HG02981 (cell line): Measurements from ENCODE around the gene LSM7.
"Not testable (repeated sequence)": the region's sequence is repeated elsewhere in the genome, so short reads cannot be mapped to it uniquely, and the experiment has no call there.

ENCODE experiments used
- ATAC-seq: cut with Tn5 transposase; IDR thresholded peaks from one replicate; pipeline ENCODE4 v1.9.1; 2021; ENCODE audit warnings: mild to moderate bottlenecking, moderate library complexity; ENCODE audit not compliant: unreplicated experiment

LSM7 gene

GRCh38 chr19:2355168-2356035 lies 27.0 kb upstream of the LSM7 start:
- no peak for ATAC-seq

GRCh38 chr19:2354670-2355069 lies 26.3 kb upstream of the LSM7 start:
- no peak for ATAC-seq

- ATAC-seq: no peak
Observed at GRCh38 chr19:2353887-2354592, 25.7 kb upstream of the LSM7 start.

GRCh38 chr19:2353159-2353886 lies 24.9 kb upstream of the LSM7 start:
- ATAC-seq: no peak

GRCh38 chr19:2352121-2352520 lies 23.7 kb upstream of the LSM7 start:
- ATAC-seq: no peak

DNA sequence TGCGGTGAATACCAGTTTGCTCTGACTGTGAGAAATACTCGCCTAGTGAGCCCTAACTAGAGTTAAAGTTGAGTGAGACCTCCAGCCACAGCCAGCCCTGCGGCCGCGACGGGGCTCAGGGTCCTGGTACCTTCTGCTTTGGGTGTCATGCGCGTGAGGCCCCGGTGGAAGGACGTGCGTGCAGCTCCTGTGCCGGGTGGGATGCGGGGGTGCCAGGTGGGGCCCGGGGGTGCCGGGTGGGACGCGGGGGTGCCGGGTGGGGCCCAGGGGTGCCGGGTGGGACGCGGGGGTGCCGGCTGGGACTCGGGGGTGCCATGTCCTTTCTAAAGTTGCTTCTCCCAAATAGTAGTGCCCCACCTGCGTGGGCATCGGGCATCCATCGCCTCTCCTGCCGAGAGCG lies 23.2 kb upstream of the LSM7 start:
- ATAC-seq: no peak

DNA sequence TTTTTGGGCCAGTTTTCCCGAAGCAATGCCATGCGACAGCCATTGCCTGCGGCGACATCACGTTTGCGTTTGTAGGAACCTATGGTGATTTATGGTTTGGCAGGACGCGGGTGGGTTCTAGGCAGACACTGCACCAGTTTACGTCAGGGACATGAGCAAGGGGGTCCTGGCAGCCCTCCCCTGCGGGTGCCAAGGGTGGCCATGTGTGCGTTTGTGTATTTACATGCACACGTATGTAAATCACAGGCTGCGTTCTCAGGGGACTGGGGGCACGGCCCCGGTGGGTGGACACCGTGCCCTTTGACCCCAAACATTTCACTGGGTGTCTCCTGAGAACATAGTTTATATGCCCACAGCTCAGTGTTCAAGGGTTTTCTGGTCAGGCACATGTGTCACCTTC lies 22.3 kb upstream of the LSM7 start:
- no peak for ATAC-seq

- not testable (repeated sequence) for ATAC-seq
Observed at GRCh38 chr19:2349818-2350217, 21.4 kb upstream of the LSM7 start.

GRCh38 chr19:2345794-2346663 lies 17.6 kb upstream of the LSM7 start:
- no peak for ATAC-seq

- no peak for ATAC-seq
Observed at GRCh38 chr19:2345076-2345475, 16.7 kb upstream of the LSM7 start.

DNA sequence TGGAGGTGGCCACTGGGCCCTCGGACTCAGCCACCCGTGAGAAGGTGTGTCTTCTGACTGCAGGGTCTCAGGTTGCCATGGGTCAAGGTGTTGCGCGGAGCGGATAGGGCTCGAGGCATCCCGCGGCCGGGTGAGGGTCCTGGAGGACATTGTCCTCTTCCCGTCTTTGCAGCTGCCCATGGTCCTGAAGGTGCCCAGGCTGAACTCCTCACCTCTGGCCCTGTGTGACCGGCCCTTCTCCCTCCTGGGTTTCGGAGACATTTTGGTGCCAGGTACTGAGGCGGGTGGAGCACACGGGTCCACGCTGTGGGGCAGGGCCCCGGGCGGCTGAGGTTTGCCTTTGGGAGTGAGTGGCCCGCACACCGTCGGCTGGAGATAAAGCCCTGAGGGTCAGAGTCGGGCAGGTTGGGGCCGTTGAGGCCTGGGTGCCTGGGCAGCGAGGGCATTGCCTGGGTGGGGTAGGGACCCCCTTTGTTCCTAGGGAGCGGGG lies 16.0 kb upstream of the LSM7 start:
- no peak for ATAC-seq

GRCh38 chr19:2343289-2343982 lies 15.1 kb upstream of the LSM7 start:
- ATAC-seq: no peak

- no peak for ATAC-seq
Observed at GRCh38 chr19:2342656-2343288, 14.4 kb upstream of the LSM7 start.

DNA sequence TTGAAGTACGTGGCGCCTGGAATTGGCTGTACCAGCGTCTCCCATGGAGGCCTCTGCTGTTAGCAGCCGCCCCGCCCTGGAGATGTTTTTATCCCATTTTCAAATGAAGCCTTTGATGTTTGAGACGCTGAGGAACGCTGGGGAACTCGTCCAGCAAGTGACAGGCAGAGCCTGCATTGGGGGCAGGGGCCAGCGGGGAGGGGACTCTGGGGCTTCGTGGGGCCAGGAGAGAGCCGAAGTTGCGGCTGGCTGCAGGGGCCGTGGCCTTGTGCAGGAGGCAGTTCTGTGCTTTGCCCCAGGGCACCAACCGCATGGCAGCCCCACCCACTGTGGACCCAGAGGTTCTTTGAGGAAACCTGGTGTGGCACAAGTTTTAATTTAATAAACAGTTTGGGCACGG lies 13.6 kb upstream of the LSM7 start:
- no peak for ATAC-seq

DNA sequence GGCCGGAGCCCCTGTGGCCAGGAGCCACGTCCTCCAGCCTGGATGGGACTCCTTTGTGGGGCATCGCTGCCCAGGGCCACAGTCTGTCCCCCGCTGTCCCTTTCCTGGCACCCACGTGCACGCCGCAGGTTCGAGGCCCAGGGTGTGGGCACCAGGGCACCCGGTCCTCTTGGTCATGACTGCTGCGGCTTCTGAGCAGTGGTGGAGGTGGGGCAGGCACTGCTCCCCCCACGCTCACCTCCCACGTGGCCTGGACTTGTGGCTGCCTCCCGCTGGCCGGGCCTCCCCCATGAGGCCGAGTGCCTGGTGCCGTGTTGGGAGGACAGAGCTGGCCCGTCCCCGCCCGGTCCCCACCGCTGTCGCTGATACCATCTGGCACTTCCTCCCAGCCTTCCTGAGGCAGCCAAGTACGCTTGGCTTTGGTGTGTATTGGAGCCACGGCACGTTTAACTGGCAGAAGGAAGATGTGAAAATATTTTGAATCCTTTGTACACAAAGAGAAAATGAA lies 12.9 kb upstream of the LSM7 start:
- ATAC-seq: no peak

- no peak for ATAC-seq
Observed at GRCh38 chr19:2340496-2341243, 12.3 kb upstream of the LSM7 start.

- ATAC-seq: no peak
Observed at GRCh38 chr19:2339644-2340310, 11.4 kb upstream of the LSM7 start.
